Trophoblast cell (in vitro differentiated cells and primary cell): ENCODE measurements around the gene ACTN2.

ENCODE experiments used
- DNase-seq, 2 donors: peaks; one replicate each; pipeline ENCODE4 v3.0.0-alpha.2; 2016
- H2AFZ ChIP-seq: 2 replicates; pipeline ENCODE4 v1.6.1; 2013; ENCODE audit warnings: low read length, moderate library complexity, mild to moderate bottlenecking; ENCODE audit not compliant: insufficient read depth, poor library complexity
- H2AK5ac ChIP-seq: 2 replicates; pipeline ENCODE4 v1.6.1; 2013; ENCODE audit warnings: mild to moderate bottlenecking, low read length
- H2BK120ac ChIP-seq: 2 replicates; pipeline ENCODE4 v1.6.1; 2013; ENCODE audit warnings: low read length, mild to moderate bottlenecking, moderate library complexity; ENCODE audit not compliant: insufficient read depth, poor library complexity
- H2BK12ac ChIP-seq: 2 replicates; pipeline ENCODE4 v1.6.1; 2013; ENCODE audit warnings: mild to moderate bottlenecking, low read length, moderate library complexity
- H2BK5ac ChIP-seq: 2 replicates; pipeline ENCODE4 v1.6.1; 2013; ENCODE audit warnings: low read length, low read depth, moderate library complexity, mild to moderate bottlenecking; ENCODE audit not compliant: poor library complexity
- H3K14ac ChIP-seq: 2 replicates; pipeline ENCODE4 v1.6.1; 2013; ENCODE audit warnings: mild to moderate bottlenecking, low read length
- H3K18ac ChIP-seq: 2 replicates; pipeline ENCODE4 v1.6.1; 2013; ENCODE audit warnings: mild to moderate bottlenecking, low read length
- H3K23ac ChIP-seq: 2 replicates; pipeline ENCODE4 v1.6.1; 2013; ENCODE audit warnings: low read length
- H3K27ac ChIP-seq: 2 replicates; pipeline ENCODE4 v1.5.1; 2013; ENCODE audit warnings: low read depth, mild to moderate bottlenecking, inconsistent platforms, low read length, moderate library complexity
- H3K27me3 ChIP-seq: 2 replicates; pipeline ENCODE4 v1.6.1; 2013; ENCODE audit warnings: inconsistent platforms, mild to moderate bottlenecking, low read length, moderate library complexity; ENCODE audit not compliant: insufficient read depth
- H3K36me3 ChIP-seq, 2 experiments: 1 replicate in 1 of 2; 2 replicates in 1 of 2; pipeline ENCODE4 v1.6.1; 2013; ENCODE audit warnings: low read length in 2 of 2, mild to moderate bottlenecking in 2 of 2, moderate library complexity in 1 of 2; ENCODE audit not compliant: insufficient read depth in 2 of 2, control insufficient read depth in 1 of 2
- H3K4ac ChIP-seq: 2 replicates; pipeline ENCODE4 v1.6.1; 2013; ENCODE audit warnings: low read depth, mild to moderate bottlenecking, low read length, moderate library complexity
- H3K4me1 ChIP-seq, 2 experiments: 1 replicate in 1 of 2; 2 replicates in 1 of 2; pipeline ENCODE4 v1.6.1; 2013; ENCODE audit warnings: low read length in 2 of 2, mild to moderate bottlenecking in 2 of 2, moderate library complexity in 1 of 2; ENCODE audit not compliant: insufficient read depth in 2 of 2, control insufficient read depth in 1 of 2
- H3K4me2 ChIP-seq: 2 replicates; pipeline ENCODE4 v1.6.1; 2013; ENCODE audit warnings: inconsistent platforms, mild to moderate bottlenecking, low read length, moderate library complexity
- H3K4me3 ChIP-seq: 2 replicates; pipeline ENCODE4 v1.5.1; 2013; ENCODE audit warnings: mild to moderate bottlenecking, low read depth, low read length, inconsistent platforms
- H3K79me1 ChIP-seq: one replicate; pipeline ENCODE4 v1.6.1; 2013; ENCODE audit warnings: low read length
- H3K79me2 ChIP-seq: 2 replicates; pipeline ENCODE4 v1.6.1; 2013; ENCODE audit warnings: low read length, mild to moderate bottlenecking; ENCODE audit not compliant: control insufficient read depth, insufficient read depth, poor library complexity
- H3K9ac ChIP-seq: 2 replicates; pipeline ENCODE4 v1.6.1; 2013; ENCODE audit warnings: mild to moderate bottlenecking, low read length
- H3K9me3 ChIP-seq: 2 replicates; pipeline ENCODE4 v1.6.1; 2013; ENCODE audit warnings: low read depth, mild to moderate bottlenecking, control low read depth, inconsistent platforms, low read length; ENCODE audit not compliant: insufficient read depth
- H4K12ac ChIP-seq: 2 replicates; pipeline ENCODE4 v1.6.1; 2013; ENCODE audit warnings: low read depth, mild to moderate bottlenecking, low read length, moderate library complexity
- H4K8ac ChIP-seq: 2 replicates; pipeline ENCODE4 v1.6.1; 2013; ENCODE audit warnings: low read depth, mild to moderate bottlenecking, low read length, moderate library complexity
- H4K91ac ChIP-seq: one replicate; pipeline ENCODE4 v1.6.1; 2013; ENCODE audit warnings: low read depth, mild to moderate bottlenecking, low read length, moderate library complexity
- WGBS: extraction: QIAGEN DNeasy Blood & Tissue Kit; methylation state at CpG from one replicate; pipeline ENCODE4 v1.1.7; 2013; ENCODE audit warnings: missing lambda C conversion rate; ENCODE audit not compliant: insufficient read length, insufficient coverage; ENCODE audit errors: extremely low coverage; 5-methylcytosine and 5-hydroxymethylcytosine counted together

The ACTN2 gene

DNA sequence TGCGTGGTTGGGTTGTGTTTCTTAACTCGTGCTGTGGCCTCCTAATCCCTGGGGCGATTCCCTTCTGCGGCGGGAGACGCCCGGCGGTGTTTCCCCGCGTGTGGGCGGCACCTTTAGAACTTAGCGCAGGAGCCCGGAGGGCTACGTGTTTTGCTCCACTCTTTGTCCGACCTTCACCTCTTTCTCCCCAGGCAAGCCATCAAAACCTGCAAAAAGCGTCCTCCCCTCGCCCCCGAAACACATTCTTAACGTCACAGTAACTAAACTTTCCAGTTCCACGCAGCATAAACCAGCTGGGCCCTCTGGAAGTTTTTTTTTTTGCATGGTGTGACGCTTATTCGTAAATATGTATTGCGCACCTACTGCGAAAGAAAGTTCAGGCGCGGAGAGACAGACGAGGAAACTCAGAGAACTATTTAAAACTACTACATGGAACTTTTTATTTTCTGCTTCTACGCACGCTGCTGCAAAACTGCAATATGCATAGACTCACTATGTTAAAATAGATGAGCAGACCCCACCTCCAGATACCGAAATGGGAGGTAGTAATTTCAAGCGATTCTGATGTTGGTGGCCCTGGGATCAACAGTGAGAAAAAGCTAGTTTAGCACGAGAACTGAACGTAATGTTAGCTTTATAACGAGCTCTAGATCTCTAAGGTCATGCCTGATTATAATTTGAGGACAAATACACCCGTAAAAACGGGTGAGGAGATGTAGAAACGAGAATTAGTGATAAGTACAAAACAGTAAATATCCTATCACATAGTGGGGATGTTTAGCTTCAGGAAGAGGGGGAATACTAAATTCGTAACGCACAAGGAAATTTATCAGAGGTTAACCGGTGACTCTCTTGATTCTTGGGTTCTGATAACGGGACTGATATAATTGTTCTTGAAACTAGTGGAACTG is 109.7 kb downstream of the ACTN2 start:
- DNase-seq: peak; percentile 73 to 88
- peak overlapping the region; percentile 22 for H3K14ac ChIP-seq

DNA sequence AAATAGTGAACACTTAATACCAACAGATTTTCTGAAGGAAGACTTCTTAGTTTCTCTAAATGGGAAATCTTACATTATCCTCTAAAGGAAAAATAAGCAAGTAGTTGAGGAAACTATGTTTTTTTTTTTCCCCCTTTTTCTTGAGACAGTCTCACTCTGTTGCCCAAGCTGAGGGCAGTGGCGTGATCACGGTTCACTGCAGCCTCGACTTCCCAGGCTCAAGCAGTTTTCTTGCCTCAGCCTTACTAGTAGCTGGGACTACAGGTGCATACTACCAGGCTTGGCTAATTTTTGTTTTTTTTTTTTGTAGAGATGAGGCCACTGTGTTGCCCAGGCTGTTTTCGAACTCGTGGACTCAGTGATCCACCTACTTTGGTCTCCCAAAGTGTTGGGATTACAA is 112.7 kb downstream of the ACTN2 start:
- no peak overlapping the region for H3K27ac ChIP-seq
- no peaks in the 10 kb centered on the region for H3K9me3 ChIP-seq
- no peak overlapping the region for H3K18ac ChIP-seq
- no peaks in the 10 kb centered on the region for H3K36me3 ChIP-seq
- no peaks in the 10 kb centered on the region for H3K4me1 ChIP-seq
- peaks cover 7% of the 10 kb centered on the region for H3K79me1 ChIP-seq
- no peak overlapping the region for H4K91ac ChIP-seq
- no peak overlapping the region for H4K12ac ChIP-seq
- H3K79me2 ChIP-seq: no peaks in the 10 kb centered on the region
- H2AK5ac ChIP-seq: no peak overlapping the region
- H3K4me2 ChIP-seq: no peak overlapping the region
- H3K9ac ChIP-seq: no peak overlapping the region
- H2AFZ ChIP-seq: no peak overlapping the region
- no peak overlapping the region for H2BK5ac ChIP-seq
- H3K4ac ChIP-seq: no peak overlapping the region
- no peak overlapping the region for H3K14ac ChIP-seq
- no peak overlapping the region for H4K8ac ChIP-seq
- no peak overlapping the region for H2BK12ac ChIP-seq
- H3K23ac ChIP-seq: no peak overlapping the region
- no peaks in the 10 kb centered on the region for H3K27me3 ChIP-seq
- no peak overlapping the region for H2BK120ac ChIP-seq
- H3K4me3 ChIP-seq: no peak overlapping the region
- no peak for DNase-seq
- WGBS: no CpG with 5 or more reads among the region's 5 CpGs

More for the DNA sequence above, 109.7 kb downstream of the ACTN2 start:
- Histone ChIP-seq H3K4me1 (no peaks in the 10 kb centered on the region), H3K79me2 (no peaks in the 10 kb centered on the region), H2BK12ac (no peak overlapping the region), H3K79me1 (peaks cover 7% of the 10 kb centered on the region), H3K18ac (peak overlapping the region; percentile 22), H3K9ac (peak overlapping the region; percentile 87), H3K27me3 (no peaks in the 10 kb centered on the region), H3K9me3 (no peaks in the 10 kb centered on the region), H4K91ac (peak overlapping the region; percentile 58), H2AK5ac (no peak overlapping the region), H2AFZ (peak overlapping the region; percentile 21), H2BK5ac (peak overlapping the region; percentile 60), H3K27ac (peak overlapping the region; percentile 79), H4K12ac (peak overlapping the region; percentile 24), H3K36me3 (no peaks in the 10 kb centered on the region), H3K4ac (peak overlapping the region; percentile 3), H3K4me3 (peak overlapping the region; percentile 86), H3K4me2 (peak overlapping the region; percentile 57), H2BK120ac (peak overlapping the region; percentile 25), H4K8ac (peak overlapping the region; percentile 75), H3K23ac (no peak overlapping the region)
- WGBS: no CpG with 5 or more reads among the region's 41 CpGs

DNA sequence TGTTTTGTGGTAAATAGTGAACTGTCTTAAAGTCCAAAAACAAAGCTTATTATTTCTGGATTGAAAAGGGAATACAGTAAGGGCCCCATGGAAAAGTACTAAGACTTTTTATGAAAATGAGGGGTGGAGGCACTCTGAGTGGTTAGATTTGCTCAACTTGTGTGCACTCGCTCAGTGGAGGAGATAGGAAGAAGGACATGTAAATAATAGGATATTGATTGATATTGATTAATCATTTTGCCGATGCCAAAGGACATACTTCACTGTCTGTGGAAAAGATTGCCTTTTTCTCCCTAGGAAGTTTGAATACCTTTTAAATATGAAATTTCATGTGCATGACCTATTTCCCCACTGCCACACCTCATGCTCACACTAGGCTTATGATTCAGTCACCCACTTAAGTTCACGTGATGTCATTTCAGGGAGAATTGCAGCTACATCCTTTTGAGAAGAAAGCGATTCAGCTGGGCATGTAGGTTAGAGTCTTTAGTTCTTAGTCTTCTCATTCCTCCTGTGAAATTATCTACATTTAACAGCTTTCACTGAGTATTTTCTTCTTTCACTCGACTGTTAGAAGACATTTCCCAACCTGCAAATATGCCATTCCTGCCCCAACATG is 113.8 kb downstream of the ACTN2 start:
- H2AFZ ChIP-seq: no peak overlapping the region
- no peak overlapping the region for H3K27ac ChIP-seq
- no peak overlapping the region for H2BK120ac ChIP-seq
- H3K79me1 ChIP-seq: peaks cover 7% of the 10 kb centered on the region
- WGBS: no CpG with 5 or more reads among the region's 5 CpGs
- no peaks in the 10 kb centered on the region for H3K4me1 ChIP-seq
- no peak overlapping the region for H4K12ac ChIP-seq
- no peaks in the 10 kb centered on the region for H3K9me3 ChIP-seq
- H4K91ac ChIP-seq: no peak overlapping the region
- no peaks in the 10 kb centered on the region for H3K27me3 ChIP-seq
- H3K18ac ChIP-seq: no peak overlapping the region
- no peak overlapping the region for H3K4me3 ChIP-seq
- H3K23ac ChIP-seq: no peak overlapping the region
- H3K14ac ChIP-seq: no peak overlapping the region
- H4K8ac ChIP-seq: no peak overlapping the region
- no peak overlapping the region for H2BK12ac ChIP-seq
- no peak overlapping the region for H2BK5ac ChIP-seq
- no peak overlapping the region for H3K4me2 ChIP-seq
- H3K9ac ChIP-seq: no peak overlapping the region
- H2AK5ac ChIP-seq: no peak overlapping the region
- H3K36me3 ChIP-seq: no peaks in the 10 kb centered on the region
- no peaks in the 10 kb centered on the region for H3K79me2 ChIP-seq
- peak in 1 of 2 donors; percentile 12 for DNase-seq
- no peak overlapping the region for H3K4ac ChIP-seq

DNA sequence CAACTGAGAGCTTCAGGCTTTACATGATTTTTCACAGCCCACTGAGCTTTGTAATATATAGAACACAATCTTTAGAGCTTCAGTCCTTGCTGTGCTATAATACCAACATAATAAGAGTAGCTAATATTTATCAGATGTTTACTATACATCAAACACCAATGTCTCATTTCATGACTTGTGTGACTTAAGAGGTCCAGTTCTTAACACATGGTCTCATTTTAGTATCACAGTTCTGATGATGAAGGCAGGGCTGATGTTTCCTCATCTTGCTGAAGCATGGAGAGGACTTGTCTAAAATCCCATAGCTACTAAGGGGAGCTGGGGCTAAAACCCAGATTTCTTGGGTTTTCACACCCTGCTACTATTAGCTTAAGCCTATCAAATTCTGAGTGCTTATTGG is 114.3 kb downstream of the ACTN2 start:
- no peaks in the 10 kb centered on the region for H3K4me1 ChIP-seq
- H3K14ac ChIP-seq: no peak overlapping the region
- H2BK5ac ChIP-seq: no peak overlapping the region
- H3K79me2 ChIP-seq: no peaks in the 10 kb centered on the region
- no peaks in the 10 kb centered on the region for H3K27me3 ChIP-seq
- no peak overlapping the region for H3K4me2 ChIP-seq
- no peaks in the 10 kb centered on the region for H3K9me3 ChIP-seq
- H3K27ac ChIP-seq: no peak overlapping the region
- H4K12ac ChIP-seq: no peak overlapping the region
- H3K4me3 ChIP-seq: no peak overlapping the region
- H2BK12ac ChIP-seq: no peak overlapping the region
- no peak overlapping the region for H2AFZ ChIP-seq
- no peak for DNase-seq
- H3K4ac ChIP-seq: no peak overlapping the region
- H4K8ac ChIP-seq: no peak overlapping the region
- peaks cover 0 to 4% of the 10 kb centered on the region in 2 experiments for H3K36me3 ChIP-seq
- H2AK5ac ChIP-seq: no peak overlapping the region
- H2BK120ac ChIP-seq: no peak overlapping the region
- no peak overlapping the region for H3K23ac ChIP-seq
- no peak overlapping the region for H4K91ac ChIP-seq
- no peak overlapping the region for H3K9ac ChIP-seq
- H3K79me1 ChIP-seq: peaks cover 2% of the 10 kb centered on the region
- H3K18ac ChIP-seq: no peak overlapping the region
